Inflammatory macrophage (primary cell): ENCODE data around the gene GCM1.

Experiments used
- DNase-seq, 2 donors: peaks; one replicate each; pipeline ENCODE4 v3.0.0-alpha.2; 2020 to 2022

GCM1 gene

GRCh38 chr6:53151676-53152075, 3.0 kb upstream of the GCM1 start:
- peak in 1 of 2 donors; percentile 18 for DNase-seq

- DNase-seq, result no peak
Measured at GRCh38 chr6:53144802-53145201, 3.8 kb downstream of the GCM1 start.

- DNase-seq, result no peak
Measured at GRCh38 chr6:53143710-53144109, 4.9 kb downstream of the GCM1 start.

GRCh38 chr6:53142810-53143209, 5.8 kb downstream of the GCM1 start:
- DNase-seq, result no peak

- peak in 1 of 2 donors; percentile 5 for DNase-seq
Measured at GRCh38 chr6:53139841-53140413, 8.7 kb downstream of the GCM1 start.

GRCh38 chr6:53136000-53136609, 12.5 kb downstream of the GCM1 start:
- no peak for DNase-seq

GRCh38 chr6:53134601-53135235, 13.9 kb downstream of the GCM1 start:
- DNase-seq, result no peak

- no peak for DNase-seq
Measured at GRCh38 chr6:53133961-53134360, 14.7 kb downstream of the GCM1 start.

GRCh38 chr6:53130569-53131290, 17.9 kb downstream of the GCM1 start:
- no peak for DNase-seq

- DNase-seq, result no peak
Measured at GRCh38 chr6:53128842-53129241, 19.8 kb downstream of the GCM1 start.

- no peak for DNase-seq
Measured at GRCh38 chr6:53125276-53125675, 23.4 kb downstream of the GCM1 start.

GRCh38 chr6:53124131-53124800, 24.4 kb downstream of the GCM1 start:
- DNase-seq, result no peak

GRCh38 chr6:53119772-53120409, 28.8 kb downstream of the GCM1 start:
- DNase-seq, result no peak

- DNase-seq, result no peak
Measured at GRCh38 chr6:53119349-53119748, 29.3 kb downstream of the GCM1 start.

- DNase-seq, result no peak
Measured at GRCh38 chr6:53115741-53116140, 32.9 kb downstream of the GCM1 start.

- no peak for DNase-seq
Measured at GRCh38 chr6:53115113-53115512, 33.5 kb downstream of the GCM1 start.

GRCh38 chr6:53113742-53114141, 34.9 kb downstream of the GCM1 start:
- no peak for DNase-seq

- no peak for DNase-seq
Measured at GRCh38 chr6:53112871-53113270, 35.8 kb downstream of the GCM1 start.

GRCh38 chr6:53112404-53112803, 36.2 kb downstream of the GCM1 start:
- DNase-seq, result no peak

GRCh38 chr6:53111865-53112264, 36.8 kb downstream of the GCM1 start:
- DNase-seq, result no peak

- DNase-seq, result no peak
Measured at GRCh38 chr6:53109612-53110011, 39.0 kb downstream of the GCM1 start.

GRCh38 chr6:53107091-53107490, 41.5 kb downstream of the GCM1 start:
- DNase-seq, result no peak

- no peak for DNase-seq
Measured at GRCh38 chr6:53104916-53105315, 43.7 kb downstream of the GCM1 start.
